GM21717 (cell line): ENCODE results near the gene AGBL2.
"Not testable (repeated sequence)": the region's sequence is repeated elsewhere in the genome, so short reads cannot be mapped to it uniquely, and the experiment has no call there.

Source experiments
- ATAC-seq: cut with Tn5 transposase; IDR thresholded peaks from one replicate; pipeline ENCODE4 v1.9.1; 2021; ENCODE audit warnings: mild to moderate bottlenecking, moderate library complexity; ENCODE audit not compliant: unreplicated experiment

Gene AGBL2

GRCh38 chr11:47691979-47692378 lies 23.2 kb downstream of the AGBL2 start:
- ATAC-seq, result no peak

GRCh38 chr11:47689480-47689879 lies 25.7 kb downstream of the AGBL2 start:
- no peak for ATAC-seq

- ATAC-seq, result no peak
These were observed 26.2 kb downstream of the AGBL2 start for GRCh38 chr11:47688991-47689390.

DNA sequence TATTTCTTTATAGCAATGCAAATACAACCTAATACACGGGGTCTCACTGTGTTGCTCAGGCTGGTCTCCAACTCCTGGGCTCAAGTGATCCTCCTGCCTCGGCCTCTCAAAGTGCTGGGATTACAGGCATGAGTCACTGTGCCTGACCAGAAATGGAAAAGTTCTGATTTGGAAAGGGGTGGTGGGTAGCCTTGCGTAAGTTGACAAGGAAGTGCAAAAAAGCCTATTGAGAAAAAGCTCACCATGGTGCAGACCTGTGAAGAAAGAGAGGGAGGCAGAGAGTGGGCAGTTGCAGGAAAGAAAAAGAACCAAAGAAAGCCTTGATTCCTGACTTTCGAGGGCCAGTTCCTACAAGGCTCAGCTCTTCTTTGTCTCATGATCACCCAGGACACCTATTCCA lies 27.1 kb downstream of the AGBL2 start:
- no peak for ATAC-seq

GRCh38 chr11:47686704-47687103 lies 28.5 kb downstream of the AGBL2 start:
- ATAC-seq, result not testable (repeated sequence)

GRCh38 chr11:47686151-47686550 lies 29.0 kb downstream of the AGBL2 start:
- no peak for ATAC-seq

- no peak for ATAC-seq
These were observed 39.3 kb downstream of the AGBL2 start for GRCh38 chr11:47675851-47676250.

- no peak for ATAC-seq
These were observed 42.9 kb downstream of the AGBL2 start for GRCh38 chr11:47672283-47672730.

GRCh38 chr11:47669856-47670255 lies 45.3 kb downstream of the AGBL2 start:
- no peak for ATAC-seq

- no peak for ATAC-seq
These were observed 46.5 kb downstream of the AGBL2 start for GRCh38 chr11:47668665-47669064.

DNA sequence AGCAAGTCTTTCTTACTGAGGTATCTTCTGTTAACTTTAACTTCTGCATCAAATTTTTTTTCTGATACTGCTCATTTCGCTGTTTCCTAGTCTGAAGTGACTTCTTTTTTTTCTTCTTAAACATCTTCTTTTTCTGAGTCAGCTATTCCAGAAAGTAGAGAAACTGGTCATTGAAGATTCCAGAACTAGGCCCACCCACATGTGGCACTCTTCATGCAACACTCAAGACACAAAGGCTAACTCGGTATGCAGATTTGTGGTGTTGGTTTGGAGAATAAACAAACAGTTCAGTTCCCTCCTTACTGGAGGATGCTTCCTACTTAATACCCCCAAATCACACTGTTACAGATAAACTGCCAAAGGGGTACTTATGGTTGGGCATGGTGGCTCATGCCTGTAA lies 47.6 kb downstream of the AGBL2 start:
- no peak for ATAC-seq

DNA sequence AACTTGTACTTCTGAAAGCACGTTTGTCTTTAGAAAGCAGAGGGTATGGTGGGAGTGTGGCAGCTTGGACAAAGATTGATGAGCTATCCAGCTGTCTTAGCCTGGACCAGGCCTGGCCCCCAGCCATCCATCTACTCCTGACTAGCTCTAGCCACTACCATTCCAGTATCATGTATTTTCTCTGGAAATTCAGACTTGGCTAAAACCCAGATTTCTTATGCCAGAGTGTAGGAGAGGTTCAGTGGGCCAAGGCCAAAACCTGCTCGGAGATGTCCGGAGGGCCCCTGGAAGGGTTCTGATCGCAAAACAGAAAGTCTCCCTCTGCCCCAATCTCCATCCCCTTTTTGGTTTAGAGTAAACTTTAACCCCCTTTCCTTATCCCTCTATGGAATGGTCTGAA lies 48.0 kb downstream of the AGBL2 start:
- no peak for ATAC-seq

GRCh38 chr11:47664936-47665335 lies 50.2 kb downstream of the AGBL2 start:
- ATAC-seq, result not testable (repeated sequence)

DNA sequence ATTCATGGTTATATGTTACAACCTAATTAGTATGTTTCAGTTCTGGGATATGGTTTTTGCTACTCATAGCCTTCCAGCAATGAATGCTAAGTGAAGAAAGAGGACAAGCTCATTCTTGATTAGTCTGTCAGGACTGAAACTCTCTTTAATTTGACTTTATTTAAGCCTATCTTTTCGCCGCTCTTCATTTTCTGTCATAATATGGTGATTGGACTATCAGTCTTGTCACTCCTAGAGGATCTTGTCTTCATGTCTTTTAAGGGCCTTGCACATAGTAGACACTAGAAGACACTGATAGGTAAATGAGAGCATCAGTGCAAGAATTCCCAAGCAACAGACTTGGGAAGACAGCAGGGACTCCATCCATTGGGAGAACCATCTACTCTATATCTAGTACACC lies 53.9 kb downstream of the AGBL2 start:
- no peak for ATAC-seq

DNA sequence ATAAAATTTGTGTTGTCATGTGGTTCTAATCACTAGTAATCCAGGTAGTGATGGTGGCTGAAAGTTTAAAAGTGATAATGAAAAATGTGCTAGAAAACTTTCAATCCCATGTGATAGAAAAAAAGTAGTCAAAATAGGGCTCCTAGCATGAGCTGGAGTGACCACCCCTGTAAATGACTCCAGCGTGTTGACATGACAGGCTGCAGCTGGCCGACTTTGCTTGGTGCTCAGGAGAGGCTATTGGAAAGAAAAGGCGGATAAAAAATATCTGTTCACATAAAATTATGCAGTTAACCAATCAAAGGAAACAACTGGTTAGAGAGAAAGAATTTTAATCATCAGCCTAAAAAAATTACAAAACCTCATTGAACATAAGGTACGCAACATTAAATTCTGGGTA lies 55.9 kb downstream of the AGBL2 start:
- no peak for ATAC-seq

DNA sequence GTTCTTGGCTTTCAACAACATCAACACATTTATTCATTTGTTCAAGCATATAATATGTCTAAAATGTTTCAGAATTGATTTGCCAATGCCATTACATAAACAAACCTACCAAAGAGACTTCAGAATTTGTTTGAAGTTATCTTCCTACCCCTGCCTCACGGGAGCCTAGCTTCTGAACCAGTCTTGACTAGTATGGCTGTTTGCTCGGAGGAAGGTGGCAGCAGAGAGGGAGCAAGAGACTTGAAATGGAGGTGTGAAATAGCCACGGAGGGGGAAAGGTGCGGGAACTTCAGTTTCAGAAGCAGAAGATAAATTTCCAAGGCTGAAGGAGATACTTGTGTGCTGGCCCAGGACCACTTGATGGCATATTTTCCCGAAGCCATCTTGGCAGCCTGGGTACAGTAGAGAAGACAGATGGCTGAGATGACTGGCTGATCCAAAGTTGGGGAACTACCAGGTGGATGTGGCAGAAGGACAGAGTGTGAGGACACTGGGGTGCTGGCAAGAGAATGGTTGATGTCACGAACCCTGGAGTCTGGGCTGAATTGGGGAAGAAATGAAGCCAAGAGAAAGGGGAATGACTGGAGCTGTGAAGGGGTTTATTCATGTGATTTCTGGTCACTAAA lies 58.8 kb downstream of the AGBL2 start:
- ATAC-seq, result no peak

- no peak for ATAC-seq
These were observed 63.2 kb downstream of the AGBL2 start for GRCh38 chr11:47651818-47652469.

GRCh38 chr11:47649276-47649675 lies 65.9 kb downstream of the AGBL2 start:
- ATAC-seq, result no peak

- no peak for ATAC-seq
These were observed 69.2 kb downstream of the AGBL2 start for GRCh38 chr11:47646019-47646418.

- ATAC-seq, result no peak
These were observed 69.7 kb downstream of the AGBL2 start for GRCh38 chr11:47645500-47645899.

- peak; percentile 89 for ATAC-seq
These were observed 72.9 kb downstream of the AGBL2 start, which contains the start of gene MTCH2 for GRCh38 chr11:47642099-47642855. Gene MTCH2 (minus strand): TSS chr11:47642559. CDS start chr11:47642465, 94 bp downstream.

DNA sequence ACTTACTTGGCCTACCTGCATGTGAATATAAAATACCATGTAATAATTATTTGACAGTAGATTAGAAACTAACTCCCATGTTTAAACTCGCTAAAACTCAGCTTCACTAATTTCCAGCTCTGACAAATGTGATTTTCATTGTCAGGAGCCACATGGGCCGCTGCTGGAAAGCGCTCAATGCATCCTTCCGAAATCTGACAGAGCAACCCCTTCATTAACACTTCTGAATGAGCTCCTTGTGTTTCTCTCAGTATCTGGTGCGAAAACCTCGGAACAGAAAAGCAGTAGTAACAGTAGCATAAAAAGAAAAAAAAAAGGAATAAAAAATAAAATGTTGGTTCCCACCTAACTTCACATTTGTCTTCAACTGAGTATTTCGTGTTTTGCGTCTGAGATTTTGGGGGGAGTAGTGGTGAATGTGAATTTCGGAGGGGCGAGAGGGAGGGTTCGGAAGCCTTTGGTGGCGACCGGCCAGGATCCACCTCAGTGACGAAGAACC lies 73.5 kb downstream of the AGBL2 start:
- no peak for ATAC-seq
